ENCODE data around the gene MERTK. TPM values are rescaled to one million over a fixed set of nuclear protein-coding genes. Genes with fewer than 3 reads are reported as not detected.

MERTK gene
- total and polyA plus RNA-seq, 2 donors (not counting 1 experiment from before 2014, with no cell fraction given): 0.04 to 0.34 TPM

DNA sequence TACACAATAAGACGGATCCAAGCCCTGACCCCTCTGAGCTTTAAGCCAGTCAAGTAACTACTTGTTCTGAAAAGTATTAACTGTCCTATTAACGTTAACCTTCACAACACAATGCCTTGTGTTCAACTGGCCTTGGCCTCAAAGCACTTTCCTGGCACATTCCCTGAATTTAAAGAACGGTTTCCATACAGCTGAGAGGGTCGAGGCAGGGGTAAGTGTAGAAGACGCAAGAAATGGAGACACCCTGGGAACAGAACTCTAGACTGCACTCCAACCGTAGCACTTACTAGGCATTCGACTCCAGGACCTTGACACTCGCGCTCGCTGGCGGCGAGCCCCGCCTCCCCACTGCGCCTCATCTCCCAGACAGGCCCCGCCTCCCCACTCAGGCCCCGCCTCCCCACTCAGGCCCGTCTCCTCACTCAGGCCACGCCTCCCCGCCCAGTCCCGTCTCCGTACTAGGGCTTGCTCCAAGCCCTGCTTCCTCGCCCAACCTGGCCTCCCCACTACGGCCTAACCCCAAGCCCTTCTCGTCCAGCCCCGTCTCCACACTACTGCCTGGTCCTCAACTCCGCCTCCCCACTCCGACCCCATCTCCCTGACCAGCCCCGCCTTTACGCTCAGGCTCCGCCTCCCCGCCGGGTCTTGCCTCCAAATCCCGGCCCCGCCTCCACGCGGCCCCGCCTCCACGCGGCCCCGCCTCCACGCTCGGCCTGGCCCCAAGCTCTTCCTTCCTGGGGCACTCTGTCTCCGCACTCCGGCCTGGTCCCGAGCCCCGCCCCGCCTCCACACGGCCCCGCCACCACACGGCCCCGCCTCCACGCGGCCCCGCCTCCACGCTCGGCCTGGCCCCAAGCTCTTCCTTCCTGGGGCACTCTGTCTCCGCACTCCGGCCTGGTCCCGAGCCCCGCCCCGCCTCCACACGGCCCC lies 155.8 kb downstream of the MERTK start:
- H3K4me1 Mint-ChIP-seq: peaks cover 37% of the 10 kb centered on the region
- POLR2A ChIA-PET: interaction anchor here (0.6 to 1.5 kb wide), 6 partner anchors 166 to 535 kb away, joined by 3 to 10 read pairs (median 4); partner anchors contain the start of genes ANAPC1, CHCHD5 and ZC3H8
- H3K27ac Mint-ChIP-seq: peak overlapping the region; percentile 98

More for the DNA sequence above, 155.8 kb downstream of the MERTK start:
- H3K4me3 ChIP-seq (ENCODE audit: control extremely low read depth in 1 of 5, extremely low read depth in 1 of 5, insufficient read depth in 1 of 5, low read depth in 2 of 5, low read length in 4 of 5): peak overlapping the region; percentile 56 to 77 (median 73)
- H3K4me1 ChIP-seq (ENCODE audit: control insufficient read depth in 2 of 2, insufficient read depth in 2 of 2, low read length in 2 of 2): peaks cover 18 to 19% of the 10 kb centered on the region in 2 donors
- H3K4me2 ChIP-seq (replicated peaks; ENCODE audit: low read depth, low read length, poor library complexity, severe bottlenecking): peak overlapping the region; percentile 78
- peak overlapping the region; percentile 76 to 81 for H3K27ac ChIP-seq (ENCODE audit: low read length in 2 of 2)
- intact Hi-C loops (cut with micrococcal nuclease): loop anchor here (1.0 to 10.0 kb wide), 5 partner anchors 170 to 1379 kb away; partner anchors contain the start of genes ANAPC1, CHCHD5, NT5DC4 and PSD4
- no peaks in the 10 kb centered on the region for H3K27me3 Mint-ChIP-seq
- no peaks in the 10 kb centered on the region for H3K9me3 Mint-ChIP-seq (ENCODE audit: insufficient read depth)
- CTCF ChIA-PET: interaction anchor here (8.8 kb wide), 1 partner anchor 166 kb away, joined by 83 read pairs; no protein-coding TSS in a partner anchor
- peak overlapping the region; percentile 71 for H3K9ac ChIP-seq (ENCODE audit: low read length)
- H3K9me3 ChIP-seq (ENCODE audit: control extremely low read depth in 1 of 3, control insufficient read depth in 2 of 3, insufficient read depth in 1 of 3, low read length in 2 of 3): no peaks in the 10 kb centered on the region
- H3K36me3 ChIP-seq (replicated peaks in 1 of 2; ENCODE audit: control extremely low read depth in 1 of 2, control insufficient read depth in 1 of 2, extremely low read depth in 1 of 2, insufficient read depth in 2 of 2, low read length in 1 of 2): peaks cover 0 to 1% of the 10 kb centered on the region in 2 experiments
- peak overlapping the region; percentile 99 for H3K4me3 Mint-ChIP-seq
- H4K20me1 ChIP-seq (ENCODE audit: control insufficient read depth, insufficient read depth, low read length, poor library complexity, severe bottlenecking): peaks cover 10% of the 10 kb centered on the region
- ATAC-seq (ENCODE audit: low read depth): peak; percentile 65
- WGBS (ENCODE audit: insufficient coverage): 2% methylated on average over 39 of the region's 62 CpGs
- no peak for TF ChIP-seq EZH2 (IDR thresholded peaks at IDR 0.05; ENCODE audit: borderline replicate concordance, insufficient read depth, low read depth, low read length, poor library complexity, severe bottlenecking)
- TF ChIP-seq, protein P1, sequence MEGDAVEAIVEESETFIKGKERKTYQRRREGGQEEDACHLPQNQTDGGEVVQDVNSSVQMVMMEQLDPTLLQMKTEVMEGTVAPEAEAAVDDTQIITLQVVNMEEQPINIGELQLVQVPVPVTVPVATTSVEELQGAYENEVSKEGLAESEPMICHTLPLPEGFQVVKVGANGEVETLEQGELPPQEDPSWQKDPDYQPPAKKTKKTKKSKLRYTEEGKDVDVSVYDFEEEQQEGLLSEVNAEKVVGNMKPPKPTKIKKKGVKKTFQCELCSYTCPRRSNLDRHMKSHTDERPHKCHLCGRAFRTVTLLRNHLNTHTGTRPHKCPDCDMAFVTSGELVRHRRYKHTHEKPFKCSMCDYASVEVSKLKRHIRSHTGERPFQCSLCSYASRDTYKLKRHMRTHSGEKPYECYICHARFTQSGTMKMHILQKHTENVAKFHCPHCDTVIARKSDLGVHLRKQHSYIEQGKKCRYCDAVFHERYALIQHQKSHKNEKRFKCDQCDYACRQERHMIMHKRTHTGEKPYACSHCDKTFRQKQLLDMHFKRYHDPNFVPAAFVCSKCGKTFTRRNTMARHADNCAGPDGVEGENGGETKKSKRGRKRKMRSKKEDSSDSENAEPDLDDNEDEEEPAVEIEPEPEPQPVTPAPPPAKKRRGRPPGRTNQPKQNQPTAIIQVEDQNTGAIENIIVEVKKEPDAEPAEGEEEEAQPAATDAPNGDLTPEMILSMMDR (IDR thresholded peaks at IDR 0.05): no peak
- H2AFZ ChIP-seq (ENCODE audit: insufficient read depth, low read depth, low read length, poor library complexity, severe bottlenecking): peak overlapping the region; percentile 93
- peak; percentile 99 for DNase-seq
- no peaks in the 10 kb centered on the region for H3K27me3 ChIP-seq (replicated peaks in 1 of 4; ENCODE audit: control extremely low read depth in 1 of 4, control insufficient read depth in 3 of 4, insufficient read depth in 4 of 4, low read length in 3 of 4)
- H3K79me2 ChIP-seq (ENCODE audit: control insufficient read depth, insufficient read depth, low read length): peaks cover 33% of the 10 kb centered on the region
